ENCODE results near the gene EPB41. TPM values are rescaled to one million over a fixed set of nuclear protein-coding genes. Genes with fewer than 3 reads are reported as not detected.

Gene EPB41
- total and polyA plus RNA-seq, 9 of the 15 experiments (the other 6 are each of a cell fraction or from before 2014, with no cell fraction given), result 3.7 to 213 (median 141) TPM

- 95% methylated on average over 3 of the region's 3 CpGs for WGBS (ENCODE audit: insufficient coverage, low coverage, missing lambda C conversion rate)
- H3K9me3 ChIP-seq (replicated peaks; ENCODE audit: control insufficient read depth, insufficient read depth, low read depth, low read length), result peaks cover 4% of the 10 kb centered on the region
- peaks cover 81% of the 10 kb centered on the region for H3K79me2 ChIP-seq (ENCODE audit: control insufficient read depth, insufficient read depth, low read length)
- H3K27me3 ChIP-seq (ENCODE audit: control insufficient read depth in 2 of 2, insufficient read depth in 2 of 2, low read length in 2 of 2), result no peaks in the 10 kb centered on the region
- no peaks in the 10 kb centered on the region for H3K9me1 ChIP-seq (ENCODE audit: control insufficient read depth, insufficient read depth, low read length)
- BruUV-seq (replicated peaks), result no TSS peak
- H3K4me3 ChIP-seq, result no peak overlapping the region
- TF ChIP-seq SIRT6 (IDR thresholded peaks at IDR 0.05; ENCODE audit: low read depth, low read length), result no peak
- TF ChIP-seq SNAPC5 (CRISPR knock-in tag; IDR thresholded peaks at IDR 0.05), result no peak
- no peak for TF ChIP-seq TAL1 (IDR thresholded peaks at IDR 0.05)
- no peak for TF ChIP-seq ZNF780A (CRISPR knock-in tag; IDR thresholded peaks at IDR 0.05)
- ChIA-PET POLR2A (interaction anchor here (1.0 to 1.3 kb wide), 4 partner anchors 11 to 34 kb away, joined by 3 to 5 read pairs (median 4); no protein-coding TSS in a partner anchor), CTCF (ENCODE audit: low intra/inter-chr PET ratio) (interaction anchor here (0.6 kb wide), 1 partner anchor 29 kb away, joined by 3 read pairs; no protein-coding TSS in a partner anchor)
- FAIRE-seq (no peak), DNase-seq (ENCODE audit: extremely low read depth in 1 of 4, low spot score in 3 of 4) (no peak), ATAC-seq (no peak)
- H3K4me1 ChIP-seq (replicated peaks in 1 of 2; ENCODE audit: control insufficient read depth in 2 of 2, insufficient read depth in 2 of 2, low read length in 2 of 2), result peaks cover 4 to 5% of the 10 kb centered on the region in 2 experiments; a peak in 4 of 5 replicates
- H4K20me1 ChIP-seq (replicated peaks; ENCODE audit: control insufficient read depth, insufficient read depth, low read length), result no peaks in the 10 kb centered on the region
- in situ Hi-C loops (cut with MboI) (no loop called here), intact Hi-C loops (cut with micrococcal nuclease) (loop anchor here (5.0 kb wide), 1 partner anchor 102 kb away; no protein-coding TSS in a partner anchor)
- no peak overlapping the region for H2AFZ ChIP-seq (ENCODE audit: low read depth, low read length)
- peaks cover 43% of the 10 kb centered on the region for H3K36me3 ChIP-seq (ENCODE audit: control insufficient read depth, insufficient read depth, low read length)
- H3K4me2 ChIP-seq (ENCODE audit: insufficient read depth, low read length), result no peak overlapping the region
- H3K9ac ChIP-seq (ENCODE audit: insufficient read depth in 1 of 2, low read depth in 2 of 2, low read length in 2 of 2), result no peak overlapping the region
- no peak overlapping the region for H3K27ac ChIP-seq (ENCODE audit: extremely low read depth, low read depth, low read length)
These were observed 69.9 kb downstream of the EPB41 start for GRCh38 chr1:28984311-28984684.

GRCh38 chr1:28985427-28985826 lies 71.1 kb downstream of the EPB41 start:
- intact Hi-C loops (cut with micrococcal nuclease) (no loop called here), in situ Hi-C loops (cut with MboI) (loop anchor here (5.0 kb wide), 1 partner anchor 42 kb away; no protein-coding TSS in a partner anchor)
- Histone ChIP-seq H2AFZ (ENCODE audit: low read depth, low read length) (no peak overlapping the region), H3K27ac (ENCODE audit: extremely low read depth, low read depth, low read length) (peak overlapping the region; percentile 43; the same call in 1 of the 3 replicates), H3K9me3 (replicated peaks; ENCODE audit: control insufficient read depth, insufficient read depth, low read depth, low read length) (peaks cover 4% of the 10 kb centered on the region), H4K20me1 (replicated peaks; ENCODE audit: control insufficient read depth, insufficient read depth, low read length) (no peaks in the 10 kb centered on the region), H3K79me2 (ENCODE audit: control insufficient read depth, insufficient read depth, low read length) (peaks cover 76% of the 10 kb centered on the region), H3K9me1 (ENCODE audit: control insufficient read depth, insufficient read depth, low read length) (no peaks in the 10 kb centered on the region), H3K4me2 (ENCODE audit: insufficient read depth, low read length) (no peak overlapping the region), H3K36me3 (ENCODE audit: control insufficient read depth, insufficient read depth, low read length) (peaks cover 48% of the 10 kb centered on the region), H3K27me3 (ENCODE audit: control insufficient read depth in 2 of 2, insufficient read depth in 2 of 2, low read length in 2 of 2) (no peaks in the 10 kb centered on the region), H3K4me1 (replicated peaks in 1 of 2; ENCODE audit: control insufficient read depth in 2 of 2, insufficient read depth in 2 of 2, low read length in 2 of 2) (peaks cover 4 to 5% of the 10 kb centered on the region in 2 experiments; a peak in 4 of 5 replicates), H3K9ac (ENCODE audit: insufficient read depth in 1 of 2, low read depth in 2 of 2, low read length in 2 of 2) (no peak overlapping the region), H3K4me3 (no peak overlapping the region)
- CTCF ChIA-PET (ENCODE audit: low intra/inter-chr PET ratio), result no interaction called here
- POLR2A ChIA-PET, result interaction anchor here (1.2 to 1.3 kb wide), 2 partner anchors 14 to 18 kb away, joined by 4 read pairs; no protein-coding TSS in a partner anchor
- no TSS peak for BruUV-seq (replicated peaks)
- ATAC-seq (peak; percentile 63), FAIRE-seq (no peak), DNase-seq (ENCODE audit: extremely low read depth in 1 of 4, low spot score in 3 of 4) (no peak)
- WGBS (ENCODE audit: insufficient coverage, low coverage, missing lambda C conversion rate), result 88% methylated on average over 1 of the region's 1 CpG
- TF ChIP-seq POLR2AphosphoS2 (IDR thresholded peaks at IDR 0.05; ENCODE audit: low read length) (no peak), HNRNPLL (IDR thresholded peaks at IDR 0.05; ENCODE audit: low read depth, low read length, poor library complexity, severe bottlenecking) (no peak), DMBX1 (CRISPR knock-in tag; IDR thresholded peaks at IDR 0.05; ENCODE audit: borderline replicate concordance) (no peak), ZBED1 (IDR thresholded peaks at IDR 0.05) (no peak), GMEB1 (CRISPR knock-in tag; IDR thresholded peaks at IDR 0.05) (no peak), DIDO1 (tag; IDR thresholded peaks at IDR 0.05; ENCODE audit: low read depth) (no peak), ZNF589 (CRISPR knock-in tag; IDR thresholded peaks at IDR 0.05; ENCODE audit: low read depth) (no peak)
- TF ChIP-seq, protein P1, sequence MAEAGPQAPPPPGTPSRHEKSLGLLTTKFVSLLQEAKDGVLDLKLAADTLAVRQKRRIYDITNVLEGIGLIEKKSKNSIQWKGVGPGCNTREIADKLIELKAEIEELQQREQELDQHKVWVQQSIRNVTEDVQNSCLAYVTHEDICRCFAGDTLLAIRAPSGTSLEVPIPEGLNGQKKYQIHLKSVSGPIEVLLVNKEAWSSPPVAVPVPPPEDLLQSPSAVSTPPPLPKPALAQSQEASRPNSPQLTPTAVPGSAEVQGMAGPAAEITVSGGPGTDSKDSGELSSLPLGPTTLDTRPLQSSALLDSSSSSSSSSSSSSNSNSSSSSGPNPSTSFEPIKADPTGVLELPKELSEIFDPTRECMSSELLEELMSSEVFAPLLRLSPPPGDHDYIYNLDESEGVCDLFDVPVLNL (CRISPR knock-in tag; IDR thresholded peaks at IDR 0.05; ENCODE audit: low read depth), result no peak
- TF ChIP-seq, protein P2, sequence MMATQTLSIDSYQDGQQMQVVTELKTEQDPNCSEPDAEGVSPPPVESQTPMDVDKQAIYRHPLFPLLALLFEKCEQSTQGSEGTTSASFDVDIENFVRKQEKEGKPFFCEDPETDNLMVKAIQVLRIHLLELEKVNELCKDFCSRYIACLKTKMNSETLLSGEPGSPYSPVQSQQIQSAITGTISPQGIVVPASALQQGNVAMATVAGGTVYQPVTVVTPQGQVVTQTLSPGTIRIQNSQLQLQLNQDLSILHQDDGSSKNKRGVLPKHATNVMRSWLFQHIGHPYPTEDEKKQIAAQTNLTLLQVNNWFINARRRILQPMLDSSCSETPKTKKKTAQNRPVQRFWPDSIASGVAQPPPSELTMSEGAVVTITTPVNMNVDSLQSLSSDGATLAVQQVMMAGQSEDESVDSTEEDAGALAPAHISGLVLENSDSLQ (IDR thresholded peaks at IDR 0.05), result no peak
